GM13976 (cell line): ENCODE data around the gene NR2F1-AS1.

ENCODE experiments used
- DNase-seq: peaks from one replicate; pipeline ENCODE4 v3.0.0; 2012; ENCODE audit warnings: low spot score
- in situ Hi-C: fragments of 300-500 bp; cut with MboI; formaldehyde crosslinking; loops from one replicate; pipeline ENCODE4 v1.12.0; 2022; ENCODE audit warnings: low sequenced_read_pairs, mixed read lengths, inconsistent platforms; ENCODE audit not compliant: unreplicated experiment
- TF ChIP-seq, protein P1 (sequence below): IDR thresholded peaks from 2 replicates; pipeline ENCODE4 v1.5.1; 2012; ENCODE audit warnings: borderline replicate concordance, mild to moderate bottlenecking; ENCODE audit not compliant: insufficient read depth; ENCODE audit errors: extremely low read depth, missing control alignments, control extremely low read depth

NR2F1-AS1 gene

DNA sequence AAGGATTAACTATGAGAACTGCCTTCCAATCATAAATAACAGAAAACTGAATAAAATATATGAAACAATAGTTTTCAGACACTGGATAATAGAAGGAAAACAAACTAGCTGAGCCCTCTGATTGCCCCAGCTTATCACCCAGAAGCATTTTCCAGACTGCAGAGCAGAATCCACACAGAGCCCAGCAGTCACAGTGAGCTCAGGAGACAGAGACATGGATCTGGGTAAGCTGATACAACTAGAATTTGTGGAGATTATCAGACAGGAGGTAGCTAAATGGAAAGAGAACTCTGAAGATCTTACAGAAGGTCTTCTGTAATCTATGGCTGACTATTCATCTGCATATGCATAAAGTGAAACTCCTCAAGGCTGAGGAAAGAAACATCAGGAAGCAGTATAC, 128.8 kb downstream of the NR2F1-AS1 start:
- in situ Hi-C loops, result no loop called here
- TF ChIP-seq, protein P1, sequence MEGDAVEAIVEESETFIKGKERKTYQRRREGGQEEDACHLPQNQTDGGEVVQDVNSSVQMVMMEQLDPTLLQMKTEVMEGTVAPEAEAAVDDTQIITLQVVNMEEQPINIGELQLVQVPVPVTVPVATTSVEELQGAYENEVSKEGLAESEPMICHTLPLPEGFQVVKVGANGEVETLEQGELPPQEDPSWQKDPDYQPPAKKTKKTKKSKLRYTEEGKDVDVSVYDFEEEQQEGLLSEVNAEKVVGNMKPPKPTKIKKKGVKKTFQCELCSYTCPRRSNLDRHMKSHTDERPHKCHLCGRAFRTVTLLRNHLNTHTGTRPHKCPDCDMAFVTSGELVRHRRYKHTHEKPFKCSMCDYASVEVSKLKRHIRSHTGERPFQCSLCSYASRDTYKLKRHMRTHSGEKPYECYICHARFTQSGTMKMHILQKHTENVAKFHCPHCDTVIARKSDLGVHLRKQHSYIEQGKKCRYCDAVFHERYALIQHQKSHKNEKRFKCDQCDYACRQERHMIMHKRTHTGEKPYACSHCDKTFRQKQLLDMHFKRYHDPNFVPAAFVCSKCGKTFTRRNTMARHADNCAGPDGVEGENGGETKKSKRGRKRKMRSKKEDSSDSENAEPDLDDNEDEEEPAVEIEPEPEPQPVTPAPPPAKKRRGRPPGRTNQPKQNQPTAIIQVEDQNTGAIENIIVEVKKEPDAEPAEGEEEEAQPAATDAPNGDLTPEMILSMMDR, result no peak
- DNase-seq, result no peak

DNA sequence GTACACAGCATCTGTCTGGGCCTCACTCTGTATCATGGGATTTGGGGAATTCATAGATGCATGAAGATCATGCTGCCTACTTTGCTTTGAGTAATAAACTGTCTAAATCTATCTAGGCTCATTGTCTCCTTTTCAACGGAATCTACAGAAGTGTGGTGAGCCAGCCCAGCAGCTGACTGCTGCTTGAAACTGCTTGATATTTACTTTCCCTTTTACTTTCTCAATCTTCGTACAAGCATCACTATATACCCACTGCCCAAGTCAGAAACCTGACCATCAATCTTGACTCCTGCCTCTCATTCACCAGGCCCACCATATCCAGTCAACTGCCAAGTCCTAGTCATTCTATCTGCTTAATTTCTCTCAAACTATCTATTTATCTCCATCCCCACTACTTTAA, 142.9 kb downstream of the NR2F1-AS1 start:
- in situ Hi-C loops, result no loop called here
- DNase-seq, result no peak
- TF ChIP-seq, protein P1, result no peak

DNA sequence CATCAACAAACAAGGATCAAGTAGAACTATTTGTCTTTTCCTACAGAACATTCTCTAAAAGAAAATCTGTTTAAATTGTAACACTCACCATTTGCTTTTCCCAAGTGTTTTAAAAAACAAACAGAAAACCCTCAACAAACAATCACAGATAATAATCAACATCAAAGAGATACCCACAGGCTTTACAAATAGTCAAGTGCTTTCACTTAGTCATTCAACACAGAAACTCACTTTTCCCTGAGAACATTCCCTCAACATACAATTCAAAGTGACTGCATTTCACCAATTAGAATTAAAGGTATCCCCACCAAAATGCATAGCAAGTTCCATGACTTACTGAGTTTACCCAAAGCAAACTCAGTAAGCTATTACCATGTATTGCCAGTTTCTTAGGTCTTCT, 144.9 kb downstream of the NR2F1-AS1 start:
- TF ChIP-seq, protein P1, result no peak
- in situ Hi-C loops, result no loop called here
- DNase-seq, result no peak

DNA sequence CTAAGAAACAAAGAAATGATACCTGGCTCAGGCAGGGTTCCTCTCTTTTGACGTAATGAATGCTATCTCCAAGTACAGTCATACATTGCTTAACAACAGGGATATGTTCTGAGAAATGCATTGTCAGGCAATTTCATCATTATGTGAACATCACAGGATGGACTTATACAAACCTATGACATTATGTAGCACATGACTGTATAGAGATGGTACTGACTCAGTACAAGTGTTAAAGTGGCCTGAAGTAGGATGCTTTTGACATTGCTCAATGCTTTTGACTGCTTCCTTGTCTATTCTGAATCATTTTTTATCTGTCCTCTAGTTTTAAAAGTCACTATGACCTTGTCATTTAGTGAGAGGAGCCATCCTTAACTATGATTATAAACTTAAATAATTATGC, 147.6 kb downstream of the NR2F1-AS1 start:
- DNase-seq, result no peak
- TF ChIP-seq, protein P1, result no peak
- in situ Hi-C loops, result no loop called here

DNA sequence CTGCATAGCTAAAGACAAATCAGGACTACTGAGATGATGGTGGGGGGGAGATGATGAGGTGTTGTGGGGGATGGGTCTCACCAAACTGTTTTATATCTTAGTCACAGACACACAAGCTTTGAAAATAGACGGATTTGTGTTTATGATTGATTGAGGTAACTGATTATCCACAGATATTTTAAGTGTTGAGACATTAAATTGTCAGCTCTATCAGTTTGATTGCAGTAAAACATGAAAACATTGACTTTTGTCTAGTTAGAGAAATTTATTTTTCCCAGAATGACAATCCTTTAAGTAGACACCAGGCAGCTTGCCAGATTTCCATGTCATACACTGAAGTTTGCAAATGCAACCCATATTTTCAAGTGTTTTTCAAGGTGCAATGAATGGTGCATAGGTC, 149.8 kb downstream of the NR2F1-AS1 start:
- DNase-seq, result no peak
- in situ Hi-C loops, result no loop called here
- TF ChIP-seq, protein P1, result no peak

DNA sequence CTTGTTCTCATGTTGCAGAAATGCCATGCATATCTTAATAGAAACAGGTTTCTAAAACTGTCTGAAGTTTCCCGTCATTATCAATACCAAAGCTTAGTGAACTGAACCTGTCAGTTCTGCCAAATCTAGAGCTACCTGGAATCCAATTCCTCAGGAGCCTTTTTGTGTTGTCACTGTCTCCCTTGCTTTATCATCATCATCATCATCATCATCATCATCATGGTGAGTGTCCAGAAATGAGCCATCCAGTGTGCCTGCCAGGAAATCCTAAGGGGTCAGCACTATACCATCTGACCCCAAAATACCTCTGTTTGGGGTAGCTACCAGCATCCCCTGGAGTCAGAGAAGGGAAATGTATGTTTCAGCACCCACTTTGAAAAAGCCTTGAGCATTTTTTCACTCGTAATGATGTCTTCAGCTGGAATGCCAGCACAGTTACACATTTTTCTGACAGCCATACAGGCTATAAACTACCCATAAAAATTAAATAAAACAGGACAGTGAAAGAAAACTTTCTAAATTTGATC, 150.3 kb downstream of the NR2F1-AS1 start:
- in situ Hi-C loops, result no loop called here
- DNase-seq, result no peak
- TF ChIP-seq, protein P1, result no peak

DNA sequence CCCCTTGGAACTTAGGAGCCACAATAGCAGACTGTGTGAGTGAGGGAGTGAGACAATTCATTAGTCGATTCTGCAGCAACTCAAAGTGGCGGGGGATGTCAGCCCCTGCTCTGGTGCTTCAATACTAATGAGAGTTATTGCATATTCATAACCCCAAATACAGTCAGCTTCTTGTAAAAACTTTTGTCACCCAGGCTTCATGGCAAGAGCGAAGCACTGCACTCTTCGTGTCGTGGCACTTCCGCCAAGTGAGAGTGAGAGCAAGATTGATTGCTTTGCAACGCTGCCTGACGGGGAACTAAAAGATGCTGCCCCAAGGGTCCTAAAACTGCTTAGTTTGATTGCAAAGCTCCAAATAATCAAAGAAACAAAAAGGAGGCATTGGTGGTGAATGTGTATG, 150.9 kb downstream of the NR2F1-AS1 start:
- in situ Hi-C loops, result no loop called here
- TF ChIP-seq, protein P1, result no peak
- no peak for DNase-seq
